HepG2 (cell line): ENCODE results near the gene GPR31. TPM values are rescaled to one million over a fixed set of nuclear protein-coding genes. Genes with fewer than 3 reads are reported as not detected.

Experiments used
- AHDC1 ChIP-seq: sonication (generic); formaldehyde crosslinking; IDR thresholded peaks from 2 replicates; pipeline ENCODE4 v1.5.1; 2020; ENCODE audit warnings: mild to moderate bottlenecking, missing genetic modification reagents, borderline replicate concordance
- FOXP4 ChIP-seq: sonication (generic); formaldehyde crosslinking; IDR thresholded peaks from 2 replicates; pipeline ENCODE4 v1.4.0; 2020; ENCODE audit warnings: missing genetic modification reagents
- HMG20B ChIP-seq: conservative IDR thresholded peaks from 2 replicates; pipeline ENCODE4 v1.6.1; 2016; ENCODE audit warnings: missing genetic modification reagents, missing compliant biosample characterization
- HOXA5 ChIP-seq: sonication (generic); formaldehyde crosslinking; IDR thresholded peaks from 2 replicates; pipeline ENCODE4 v1.4.0; 2020; ENCODE audit warnings: missing genetic modification reagents
- RFXANK ChIP-seq: IDR thresholded peaks from 2 replicates; pipeline ENCODE4 v1.6.1; 2016
- RFXAP ChIP-seq: sonication (generic); formaldehyde crosslinking; IDR thresholded peaks from 2 replicates; pipeline ENCODE4 v1.4.0; 2020; ENCODE audit warnings: missing genetic modification reagents, borderline replicate concordance
- TBX2 ChIP-seq: sonication (generic); formaldehyde crosslinking; IDR thresholded peaks from 2 replicates; pipeline ENCODE4 v1.5.0; 2020; ENCODE audit warnings: missing genetic modification reagents, mild to moderate bottlenecking, borderline replicate concordance
- TOPORS ChIP-seq: sonication (generic); formaldehyde crosslinking; IDR thresholded peaks from 2 replicates; pipeline ENCODE4 v1.8.0; 2023; ENCODE audit warnings: mild to moderate bottlenecking, missing genetic modification reagents
- ZFP82 ChIP-seq: sonication (generic); formaldehyde crosslinking; IDR thresholded peaks from 2 replicates; pipeline ENCODE4 v1.5.1; 2020; ENCODE audit warnings: mild to moderate bottlenecking, missing genetic modification reagents, borderline replicate concordance
- ZFP90 ChIP-seq: sonication (generic); formaldehyde crosslinking; IDR thresholded peaks from 2 replicates; pipeline ENCODE4 v1.8.0; 2022; ENCODE audit warnings: missing genetic modification reagents, mild to moderate bottlenecking, inconsistent platforms, borderline replicate concordance
- ZNF136 ChIP-seq: sonication (generic); formaldehyde crosslinking; IDR thresholded peaks from 2 replicates; pipeline ENCODE4 v1.8.1; 2022; ENCODE audit warnings: low read depth, mild to moderate bottlenecking, moderate library complexity, missing genetic modification reagents
- ZNF251 ChIP-seq: sonication (generic); formaldehyde crosslinking; IDR thresholded peaks from 2 replicates; pipeline ENCODE4 v1.9.0; 2021; ENCODE audit warnings: mild to moderate bottlenecking, missing genetic modification reagents
- ZNF350 ChIP-seq: sonication (generic); formaldehyde crosslinking; IDR thresholded peaks from 2 replicates; pipeline ENCODE4 v1.4.0; 2020; ENCODE audit warnings: mild to moderate bottlenecking, low read depth, missing genetic modification reagents, borderline replicate concordance
- ZNF605 ChIP-seq: sonication (generic); formaldehyde crosslinking; IDR thresholded peaks from 2 replicates; pipeline ENCODE4 v1.8.0; 2022; ENCODE audit warnings: mild to moderate bottlenecking, missing genetic modification reagents
- ZNF674 ChIP-seq: sonication (generic); formaldehyde crosslinking; IDR thresholded peaks from 2 replicates; pipeline ENCODE4 v1.5.0; 2020; ENCODE audit warnings: low read depth, mild to moderate bottlenecking, missing genetic modification reagents
- ZSCAN9 ChIP-seq: IDR thresholded peaks from 2 replicates; pipeline ENCODE4 v1.6.1; 2016; ENCODE audit warnings: borderline replicate concordance
- polyA plus RNA-seq, 8 experiments: library from polyadenylated mRNA; depleted of rRNA in 3 of 8; stranded (reverse) in 7 of 8; unstranded in 1 of 8; fragments of >200 nt; fragmentation: Illumina TruSeq in 4 of 8; extraction: Trizol in 4 of 8; gene quantifications; 2 replicates each; pipeline versions ENCODE4 v1.2.1 to v1.2.3, GENCODE V29; 2011 to 2016; ENCODE audit warnings: low read depth in 4 of 8, missing spikeins in 1 of 8, mixed read lengths in 1 of 8; ENCODE audit not compliant: insufficient read depth in 1 of 8
- total RNA-seq, 5 experiments: library from RNA; depleted of rRNA; stranded (reverse); fragments of >200 nt; fragmentation: Illumina TruSeq; extraction: Trizol; gene quantifications; 2 replicates each; pipeline ENCODE4 v1.2.3, GENCODE V29; 2016; ENCODE audit warnings: low read depth in 1 of 5
- TF ChIP-seq, protein P1 (sequence below): sonication (generic); formaldehyde crosslinking; IDR thresholded peaks from 2 replicates; pipeline ENCODE4 v1.9.0; 2022; ENCODE audit warnings: low read depth, missing genetic modification reagents
- TF ChIP-seq, protein P2 (sequence below): sonication (generic); formaldehyde crosslinking; IDR thresholded peaks from 2 replicates; pipeline ENCODE4 v1.5.0; 2020; ENCODE audit warnings: missing genetic modification reagents

The GPR31 gene
- total and polyA plus RNA-seq, 2 of the 13 experiments (the other 11 are each of a cell fraction or from before 2014, with no cell fraction given), result not detected

DNA sequence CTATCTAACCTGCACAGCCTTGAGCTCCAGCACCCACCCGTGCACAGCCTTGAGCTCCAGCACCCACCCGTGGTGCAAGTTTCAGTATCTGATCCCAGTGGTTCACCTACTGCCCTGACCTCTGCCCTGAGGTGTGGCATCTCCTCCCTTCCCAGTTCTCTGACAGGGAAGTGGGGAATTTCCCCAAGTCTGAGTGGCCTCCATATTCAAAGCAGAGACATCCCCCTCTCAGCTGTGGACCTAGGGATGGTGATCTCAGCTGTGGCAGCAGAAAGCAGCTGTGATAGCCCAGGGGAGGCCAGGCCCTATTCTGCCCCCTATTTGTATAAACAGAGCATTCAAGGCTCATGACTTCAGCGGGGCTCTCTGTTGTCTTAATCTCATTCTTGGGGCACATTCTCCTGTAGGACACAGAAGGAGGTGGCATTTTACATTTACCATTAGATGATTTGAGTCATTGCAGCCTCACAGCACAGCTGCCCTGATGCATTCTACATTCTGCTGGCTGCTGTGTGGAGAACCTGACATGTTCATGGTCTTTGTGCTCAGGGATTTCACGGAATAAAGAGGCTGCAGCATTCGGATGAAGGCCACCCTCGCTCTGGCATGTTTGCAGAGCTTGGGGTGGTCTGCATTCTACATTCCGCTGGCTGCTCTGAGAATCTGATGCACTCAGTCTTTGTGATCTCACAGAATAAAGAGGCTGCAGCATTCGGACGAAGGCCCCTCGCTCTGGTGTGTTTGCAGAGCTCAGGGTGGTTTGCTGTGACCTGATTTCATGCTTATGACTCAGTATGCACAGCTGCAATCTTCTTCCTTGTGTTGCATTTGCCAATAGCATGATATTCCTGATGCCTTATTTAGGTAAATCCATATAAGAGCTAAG lies 16.9 kb downstream of the GPR31 start (continued):
- TF ChIP-seq ZNF674 (CRISPR knock-in tag) (no peak), TOPORS (CRISPR knock-in tag) (no peak), ZFP90 (CRISPR knock-in tag) (peak; percentile 62; the same call in 1 of the 2 replicates), ZNF605 (no peak; the same call in 1 of the 2 replicates), ZNF251 (CRISPR knock-in tag) (no peak), FOXP4 (CRISPR knock-in tag) (peak; percentile 57), ZNF350 (CRISPR knock-in tag) (0 out of 2 replicates have a peak, but pooled peaks have one; percentile 37), HMG20B (peak; percentile 84), RFXAP (CRISPR knock-in tag) (no peak), HOXA5 (no peak; the same call in 1 of the 2 replicates), ZSCAN9 (CRISPR knock-in tag) (peak; percentile 96), AHDC1 (CRISPR knock-in tag) (peak; percentile 62; the same call in 1 of the 2 replicates), ZFP82 (CRISPR knock-in tag) (no peak), TBX2 (CRISPR knock-in tag) (0 out of 2 replicates have a peak, but pooled peaks have one; percentile 17), ZNF136 (no peak), RFXANK (CRISPR knock-in tag) (no peak)
- TF ChIP-seq, protein P1, sequence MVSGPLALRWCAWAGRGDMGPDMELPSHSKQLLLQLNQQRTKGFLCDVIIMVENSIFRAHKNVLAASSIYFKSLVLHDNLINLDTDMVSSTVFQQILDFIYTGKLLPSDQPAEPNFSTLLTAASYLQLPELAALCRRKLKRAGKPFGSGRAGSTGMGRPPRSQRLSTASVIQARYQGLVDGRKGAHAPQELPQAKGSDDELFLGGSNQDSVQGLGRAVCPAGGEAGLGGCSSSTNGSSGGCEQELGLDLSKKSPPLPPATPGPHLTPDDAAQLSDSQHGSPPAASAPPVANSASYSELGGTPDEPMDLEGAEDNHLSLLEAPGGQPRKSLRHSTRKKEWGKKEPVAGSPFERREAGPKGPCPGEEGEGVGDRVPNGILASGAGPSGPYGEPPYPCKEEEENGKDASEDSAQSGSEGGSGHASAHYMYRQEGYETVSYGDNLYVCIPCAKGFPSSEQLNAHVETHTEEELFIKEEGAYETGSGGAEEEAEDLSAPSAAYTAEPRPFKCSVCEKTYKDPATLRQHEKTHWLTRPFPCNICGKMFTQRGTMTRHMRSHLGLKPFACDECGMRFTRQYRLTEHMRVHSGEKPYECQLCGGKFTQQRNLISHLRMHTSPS (CRISPR knock-in tag), result no peak
- TF ChIP-seq, protein P2, sequence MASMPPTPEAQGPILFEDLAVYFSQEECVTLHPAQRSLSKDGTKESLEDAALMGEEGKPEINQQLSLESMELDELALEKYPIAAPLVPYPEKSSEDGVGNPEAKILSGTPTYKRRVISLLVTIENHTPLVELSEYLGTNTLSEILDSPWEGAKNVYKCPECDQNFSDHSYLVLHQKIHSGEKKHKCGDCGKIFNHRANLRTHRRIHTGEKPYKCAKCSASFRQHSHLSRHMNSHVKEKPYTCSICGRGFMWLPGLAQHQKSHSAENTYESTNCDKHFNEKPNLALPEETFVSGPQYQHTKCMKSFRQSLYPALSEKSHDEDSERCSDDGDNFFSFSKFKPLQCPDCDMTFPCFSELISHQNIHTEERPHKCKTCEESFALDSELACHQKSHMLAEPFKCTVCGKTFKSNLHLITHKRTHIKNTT (CRISPR knock-in tag), result no peak
